Peyer's patch (tissue), 4 donors: ENCODE data around the gene DDX3X. TPM values are rescaled to one million over a fixed set of nuclear protein-coding genes. Genes with fewer than 3 reads are reported as not detected.

Experiments used
- DNase-seq, 3 donors: peaks; one replicate each; pipeline ENCODE4 v3.0.0-alpha.2; 2017 to 2019
- H3K27ac ChIP-seq, 4 donors: fragments of 200-600 bp; sonication (generic); one replicate each; pipeline ENCODE4 v1.5.1; 2016 to 2019
- H3K27me3 ChIP-seq, 2 donors: fragments of 200-600 bp; sonication (generic); one replicate each; pipeline ENCODE4 v1.5.1; 2019
- H3K36me3 ChIP-seq, 3 donors: fragments of 200-600 bp; sonication (generic); one replicate each; pipeline ENCODE4 v1.5.1; 2016 to 2019
- H3K4me1 ChIP-seq, 4 donors: fragments of 200-600 bp; sonication (generic); one replicate each; pipeline ENCODE4 v1.5.1; 2016 to 2019
- H3K4me3 ChIP-seq, 4 donors: fragments of 200-600 bp; sonication (generic); 1 replicate in 3 of 4; 2 replicates in 1 of 4; pipeline ENCODE4 v1.5.1; 2016 to 2019; ENCODE audit warnings: mild to moderate bottlenecking in 1 of 4
- H3K9me3 ChIP-seq, 4 donors: fragments of 200-600 bp; sonication (generic); one replicate each; pipeline ENCODE4 v1.5.1; 2016 to 2019; ENCODE audit warnings: mild to moderate bottlenecking in 1 of 4
- CTCF ChIP-seq, 6 experiments: fragments of 450-650 bp in 4 of 6; fragments of 200-600 bp in 2 of 6; sonication (generic) in 1 of 6; IDR thresholded peaks; one replicate each; pipeline ENCODE4 v1.5.1; 2017 to 2019; ENCODE audit warnings: antibody characterized with exemption in 6 of 6, mild to moderate bottlenecking in 3 of 6, moderate library complexity in 1 of 6
- POLR2A ChIP-seq, 2 donors: fragments of 450-650 bp; IDR thresholded peaks; one replicate each; pipeline ENCODE4 v1.5.1; 2017; ENCODE audit warnings: antibody characterized with exemption in 2 of 2, mild to moderate bottlenecking in 2 of 2, moderate library complexity in 2 of 2
- total RNA-seq, 4 donors: library from RNA; depleted of rRNA; stranded (reverse); fragments of >200 nt; gene quantifications; one replicate each; pipeline ENCODE4 v1.1.0, GENCODE V29; 2016

DDX3X gene
- total RNA-seq, 4 donors from 2014 or later, result 152 to 215 (median 179) TPM

- Histone ChIP-seq H3K4me1 (no peaks in the 10 kb centered on the region), H3K27ac (peak overlapping the region; percentile 97 to 100 (median 99)), H3K27me3 (no peaks in the 10 kb centered on the region), H3K36me3 (no peaks in the 10 kb centered on the region), H3K4me3 (peak overlapping the region; percentile 21 to 85 (median 60)), H3K9me3 (no peaks in the 10 kb centered on the region)
- TF ChIP-seq POLR2A (IDR thresholded peaks at IDR 0.05) (no peak), CTCF (IDR thresholded peaks at IDR 0.05) (no peak)
- DNase-seq, result peak in 1 of 3 donors; percentile 27
Measured at GRCh38 chrX:41332005-41332404, 2.0 kb upstream of the DDX3X start.

DNA sequence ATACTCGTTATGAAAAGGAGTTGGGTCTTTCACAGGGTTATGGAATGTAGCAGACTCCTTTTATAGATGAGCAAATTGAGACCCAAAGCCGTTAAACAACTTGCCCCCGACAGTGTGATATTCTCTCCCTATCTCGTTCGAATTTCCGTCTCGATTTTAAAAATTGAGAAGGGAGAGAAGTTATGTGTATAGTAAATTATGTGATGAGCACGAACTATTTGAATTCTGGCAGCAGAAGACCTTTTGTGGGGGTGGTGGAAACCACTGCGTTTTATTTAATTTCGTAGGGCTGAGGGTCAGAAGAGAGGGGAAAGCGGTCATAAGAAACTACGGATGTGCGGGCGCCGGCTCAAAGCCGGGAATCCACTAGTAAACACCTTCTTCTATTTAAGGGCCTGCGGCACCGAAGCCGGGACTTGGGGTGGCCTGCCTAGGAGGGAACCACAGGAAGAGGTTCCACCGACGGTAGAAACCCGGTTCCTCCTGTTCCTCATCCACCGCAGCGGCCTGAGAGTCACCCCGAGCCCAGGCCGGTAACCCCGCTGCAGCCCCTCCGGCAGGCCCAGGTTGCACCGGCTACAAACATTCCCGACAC, 1.5 kb upstream of the DDX3X start:
- Histone ChIP-seq H3K4me3 (peak overlapping the region; percentile 75 to 94 (median 84)), H3K27me3 (no peaks in the 10 kb centered on the region), H3K36me3 (no peaks in the 10 kb centered on the region), H3K9me3 (no peaks in the 10 kb centered on the region), H3K4me1 (no peaks in the 10 kb centered on the region), H3K27ac (peak overlapping the region; percentile 97 to 100 (median 99))
- TF ChIP-seq CTCF (IDR thresholded peaks at IDR 0.05) (no peak), POLR2A (IDR thresholded peaks at IDR 0.05) (no peak)
- peak in 2 of 3 donors; percentile 62 to 75 for DNase-seq

DNA sequence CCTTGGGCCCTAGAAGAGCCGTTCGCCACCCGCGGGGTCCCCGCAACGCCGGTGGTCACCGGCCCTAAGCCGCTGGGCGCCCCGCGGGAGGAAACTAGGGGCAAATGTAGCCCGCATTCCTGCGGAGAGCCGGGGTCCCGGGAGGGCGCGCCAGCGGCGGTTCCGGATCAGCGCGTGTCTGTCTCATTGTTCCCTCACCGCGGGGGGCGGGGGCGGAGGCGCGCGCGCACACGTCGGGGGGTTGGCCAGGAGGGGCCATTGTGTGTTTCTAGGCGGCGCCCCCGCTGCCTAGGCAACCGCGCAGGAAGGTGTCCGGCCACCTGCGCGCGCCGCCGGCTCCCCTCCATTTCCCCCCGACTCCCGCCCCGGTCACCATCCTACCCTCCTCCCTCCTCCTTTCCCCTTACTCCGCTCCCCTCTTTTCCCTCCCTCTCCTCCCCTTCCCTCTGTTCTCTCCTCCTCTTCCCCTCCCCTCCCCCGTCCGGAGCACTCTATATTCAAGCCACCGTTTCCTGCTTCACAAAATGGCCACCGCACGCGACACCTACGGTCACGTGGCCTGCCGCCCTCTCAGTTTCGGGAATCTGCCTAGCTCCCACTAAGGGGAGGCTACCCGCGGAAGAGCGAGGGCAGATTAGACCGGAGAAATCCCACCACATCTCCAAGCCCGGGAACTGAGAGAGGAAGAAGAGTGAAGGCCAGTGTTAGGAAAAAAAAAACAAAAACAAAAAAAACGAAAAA, 789 bp upstream of the DDX3X start:
- peak; percentile 84 to 95 (median 93) for DNase-seq
- Histone ChIP-seq H3K4me3 (peak overlapping the region; percentile 75 to 94 (median 84)), H3K9me3 (no peaks in the 10 kb centered on the region), H3K27me3 (no peaks in the 10 kb centered on the region), H3K36me3 (no peaks in the 10 kb centered on the region), H3K4me1 (no peaks in the 10 kb centered on the region), H3K27ac (peak overlapping the region; percentile 97 to 100 (median 99))
- TF ChIP-seq POLR2A (IDR thresholded peaks at IDR 0.05) (peak; percentile 25 to 52), CTCF (IDR thresholded peaks at IDR 0.05) (no peak)

- peak overlapping the region; percentile 97 to 100 (median 99) for H3K27ac ChIP-seq
- DNase-seq, result peak; percentile 86 to 96 (median 88)
- peak overlapping the region; percentile 75 to 94 (median 84) for H3K4me3 ChIP-seq
- TF ChIP-seq POLR2A (IDR thresholded peaks at IDR 0.05) (peak in 1 of 2 donors; percentile 26), CTCF (IDR thresholded peaks at IDR 0.05) (no peak)
- H3K9me3 ChIP-seq, result no peaks in the 10 kb centered on the region
- no peaks in the 10 kb centered on the region for H3K4me1 ChIP-seq
- no peaks in the 10 kb centered on the region for H3K36me3 ChIP-seq
- no peaks in the 10 kb centered on the region for H3K27me3 ChIP-seq
Measured at GRCh38 chrX:41334363-41335197, 618 bp downstream of the DDX3X start.

- no peak for TF ChIP-seq CTCF (IDR thresholded peaks at IDR 0.05)
- no peak for TF ChIP-seq POLR2A (IDR thresholded peaks at IDR 0.05)
- H3K4me3 ChIP-seq, result peak overlapping the region; percentile 75 to 94 (median 84)
- DNase-seq, result peak in 1 of 3 donors; percentile 17
- no peaks in the 10 kb centered on the region for H3K27me3 ChIP-seq
- H3K9me3 ChIP-seq, result no peaks in the 10 kb centered on the region
- H3K4me1 ChIP-seq, result peaks cover 0 to 5% (median 0%) of the 10 kb centered on the region in 4 donors
- H3K27ac ChIP-seq, result peak overlapping the region; percentile 97 to 100 (median 99)
- H3K36me3 ChIP-seq, result no peaks in the 10 kb centered on the region
Measured at GRCh38 chrX:41335198-41335957, 1.4 kb downstream of the DDX3X start.
